Muscle layer of colon (tissue), 2 donors: ENCODE results near the gene SIK3.

Experiments used
- H3K27ac ChIP-seq: one replicate; pipeline ENCODE4 v1.7.0; 2013; ENCODE audit warnings: low read depth, mild to moderate bottlenecking, low read length, moderate library complexity
- H3K27me3 ChIP-seq, 2 donors: one replicate each; pipeline ENCODE4 v1.7.0; 2013; ENCODE audit warnings: low read length in 2 of 2, mild to moderate bottlenecking in 2 of 2; ENCODE audit not compliant: insufficient read depth in 2 of 2, control insufficient read depth in 1 of 2
- H3K36me3 ChIP-seq: one replicate; pipeline ENCODE4 v1.7.0; 2013; ENCODE audit warnings: mild to moderate bottlenecking, low read length; ENCODE audit not compliant: insufficient read depth
- H3K4me1 ChIP-seq: one replicate; pipeline ENCODE4 v1.7.0; 2013; ENCODE audit warnings: mild to moderate bottlenecking, low read length; ENCODE audit not compliant: insufficient read depth
- H3K4me3 ChIP-seq, 2 donors: one replicate each; pipeline ENCODE4 v1.7.0; 2013; ENCODE audit warnings: low read length in 2 of 2, low read depth in 1 of 2, mild to moderate bottlenecking in 1 of 2, moderate library complexity in 1 of 2
- H3K9ac ChIP-seq: one replicate; pipeline ENCODE4 v1.7.0; 2013; ENCODE audit warnings: low read length
- H3K9me3 ChIP-seq: one replicate; pipeline ENCODE4 v1.7.0; 2013; ENCODE audit warnings: mild to moderate bottlenecking, low read length
- donor health status: abdominal sarcoma.
- donor health status: Adenocarcinoma of cecum.

The SIK3 gene

DNA sequence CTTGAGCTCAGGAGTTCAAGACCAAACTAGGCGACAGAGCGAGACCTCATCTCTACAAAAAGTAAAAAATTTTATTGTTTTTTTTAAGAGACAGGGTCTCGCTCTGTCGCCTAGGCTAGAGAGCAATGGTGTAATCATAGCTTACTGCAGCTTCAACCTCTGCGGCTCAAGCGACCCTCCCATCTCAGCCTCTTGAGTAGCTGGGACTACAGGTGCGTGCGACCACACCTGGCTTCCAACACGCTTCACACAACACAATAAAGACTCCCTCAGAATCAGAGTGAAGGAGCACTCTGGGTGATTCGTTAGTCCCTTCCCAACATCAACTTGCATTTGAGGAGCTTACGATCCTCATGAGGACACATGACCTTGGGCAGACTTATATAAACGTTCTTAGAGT, 181.3 kb downstream of the SIK3 start:
- H3K36me3 ChIP-seq = peaks cover 9% of the 10 kb centered on the region
- no peak overlapping the region for H3K4me3 ChIP-seq
- H3K4me1 ChIP-seq = peaks cover 13% of the 10 kb centered on the region
- H3K9ac ChIP-seq = no peak overlapping the region
- no peaks in the 10 kb centered on the region for H3K27me3 ChIP-seq
- no peaks in the 10 kb centered on the region for H3K9me3 ChIP-seq
- no peak overlapping the region for H3K27ac ChIP-seq

DNA sequence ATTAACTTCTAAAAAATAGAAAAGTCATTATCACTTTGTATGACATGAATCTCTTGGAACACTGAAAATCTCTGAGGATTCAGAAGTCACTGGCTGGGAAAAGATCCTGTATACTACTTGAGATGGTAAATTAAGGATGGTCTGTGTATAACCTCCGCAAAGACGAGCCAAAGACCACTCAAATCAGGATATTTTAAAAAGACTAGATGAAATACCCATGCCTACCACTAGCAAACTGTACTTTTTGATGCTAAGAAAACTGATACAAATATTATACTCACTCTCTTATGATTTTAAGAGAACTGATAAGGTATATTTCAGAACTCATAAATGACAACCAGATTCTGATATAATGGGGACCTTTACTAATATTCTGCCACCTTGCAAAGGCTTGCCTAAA, 182.2 kb downstream of the SIK3 start:
- Histone ChIP-seq H3K4me3 (no peak overlapping the region), H3K27ac (no peak overlapping the region), H3K4me1 (peaks cover 15% of the 10 kb centered on the region)

DNA sequence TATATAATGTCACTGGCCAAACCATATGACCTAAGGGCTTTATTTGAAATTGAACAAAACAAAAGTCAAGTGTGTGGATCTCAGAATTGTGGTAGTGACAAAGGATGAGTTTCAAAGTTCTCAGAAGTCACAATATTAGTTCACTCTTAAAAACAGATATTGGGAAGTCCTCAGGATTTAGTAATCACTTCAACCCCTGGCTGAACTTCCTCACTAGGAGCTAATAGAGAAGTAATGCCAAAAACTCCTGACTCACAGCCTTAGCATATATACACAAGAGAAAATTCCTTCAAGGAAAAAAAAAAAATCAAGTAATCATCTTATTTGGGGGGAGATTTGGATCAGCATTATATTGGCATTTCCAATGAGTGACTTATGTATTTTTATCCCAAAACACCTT, 185.2 kb downstream of the SIK3 start:
- Histone ChIP-seq H3K36me3 (no peaks in the 10 kb centered on the region), H3K9ac (no peak overlapping the region), H3K9me3 (no peaks in the 10 kb centered on the region), H3K4me3 (no peak overlapping the region), H3K4me1 (peaks cover 29% of the 10 kb centered on the region), H3K27ac (no peak overlapping the region), H3K27me3 (no peaks in the 10 kb centered on the region)

More for the DNA sequence above, 182.2 kb downstream of the SIK3 start:
- Histone ChIP-seq H3K9me3 (no peaks in the 10 kb centered on the region), H3K36me3 (peaks cover 9% of the 10 kb centered on the region), H3K9ac (no peak overlapping the region), H3K27me3 (no peaks in the 10 kb centered on the region)

DNA sequence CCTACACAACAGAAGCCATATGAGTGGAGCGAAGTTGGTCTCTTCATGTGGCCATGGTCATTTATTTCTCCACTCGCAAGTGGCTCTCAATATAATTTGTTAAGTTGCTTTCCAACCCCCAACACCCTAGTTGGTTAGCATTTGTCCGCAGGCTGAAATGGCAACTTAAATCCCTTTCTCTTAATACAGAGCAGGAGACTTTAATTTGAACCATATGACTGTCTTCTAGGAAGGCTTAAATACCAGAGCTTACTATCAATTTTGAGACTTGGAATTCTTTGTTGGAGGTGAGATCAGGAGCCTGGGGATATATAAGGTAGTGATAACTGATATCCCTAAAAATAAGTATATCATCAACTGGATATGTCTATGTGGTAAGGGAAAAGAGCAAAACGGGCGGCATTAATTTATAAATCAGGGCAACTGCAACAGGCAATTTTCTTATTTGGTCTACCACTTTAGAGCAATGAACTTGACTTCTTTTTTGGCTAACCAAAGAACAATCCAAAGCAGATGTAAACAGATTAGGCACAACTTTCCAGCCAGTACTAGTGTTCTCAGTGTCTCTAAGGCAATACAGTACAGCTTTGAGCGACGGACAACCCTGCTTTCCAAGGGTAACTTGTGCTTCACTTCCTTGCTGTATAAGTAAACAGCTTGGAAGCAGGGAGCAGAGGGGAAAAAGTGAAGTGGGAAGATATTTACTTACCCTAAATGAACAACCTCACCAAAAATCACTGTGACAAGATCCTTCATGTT, 186.1 kb downstream of the SIK3 start:
- H3K9me3 ChIP-seq = no peaks in the 10 kb centered on the region
- peaks cover 29% of the 10 kb centered on the region for H3K4me1 ChIP-seq
- H3K27ac ChIP-seq = no peak overlapping the region
- H3K9ac ChIP-seq = no peak overlapping the region
- H3K27me3 ChIP-seq = no peaks in the 10 kb centered on the region
- H3K36me3 ChIP-seq = no peaks in the 10 kb centered on the region
- no peak overlapping the region for H3K4me3 ChIP-seq

DNA sequence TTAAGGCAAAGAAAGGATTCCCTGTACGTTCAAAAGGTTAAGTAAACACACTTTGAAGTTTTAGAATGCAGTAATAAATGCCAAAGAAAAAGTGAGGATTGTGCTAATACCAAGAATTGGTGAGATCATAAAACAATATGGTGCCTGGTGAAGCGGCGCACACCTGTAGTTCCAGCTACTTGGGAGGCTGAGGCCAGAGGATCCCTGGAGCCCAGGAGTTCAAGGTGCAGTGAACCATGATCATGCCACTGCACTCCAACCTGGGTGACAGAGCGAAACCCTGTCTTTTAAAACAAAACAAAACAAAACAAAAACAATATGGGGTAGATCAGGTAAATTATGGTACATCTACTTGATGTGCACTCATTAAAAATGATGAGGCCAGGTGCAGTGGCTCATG, 187.4 kb downstream of the SIK3 start:
- Histone ChIP-seq H3K9me3 (no peaks in the 10 kb centered on the region), H3K27ac (no peak overlapping the region), H3K4me3 (no peak overlapping the region), H3K4me1 (peaks cover 38% of the 10 kb centered on the region), H3K36me3 (no peaks in the 10 kb centered on the region), H3K27me3 (no peaks in the 10 kb centered on the region), H3K9ac (no peak overlapping the region)

DNA sequence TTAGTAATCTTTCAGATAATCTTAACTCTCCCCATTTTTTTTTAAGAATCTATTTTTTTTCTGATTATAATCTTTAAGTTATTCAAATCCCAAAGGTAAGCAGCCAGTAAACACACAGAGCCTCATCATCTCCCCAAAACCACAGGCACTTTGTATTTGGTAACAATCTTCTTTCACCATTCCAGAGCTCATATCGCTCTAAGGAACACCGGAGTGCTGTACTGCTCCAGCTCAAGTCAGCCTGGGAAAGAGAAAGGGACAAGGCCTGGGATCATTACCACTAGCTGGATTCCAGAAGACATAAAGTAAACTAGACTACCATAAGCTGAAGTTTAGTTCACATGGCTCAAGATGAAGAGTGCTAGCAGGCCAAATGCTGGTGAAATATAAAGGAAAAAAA, 187.8 kb downstream of the SIK3 start:
- Histone ChIP-seq H3K4me1 (peaks cover 43% of the 10 kb centered on the region), H3K9ac (no peak overlapping the region), H3K27me3 (no peaks in the 10 kb centered on the region), H3K4me3 (no peak overlapping the region), H3K27ac (no peak overlapping the region), H3K36me3 (no peaks in the 10 kb centered on the region), H3K9me3 (no peaks in the 10 kb centered on the region)

DNA sequence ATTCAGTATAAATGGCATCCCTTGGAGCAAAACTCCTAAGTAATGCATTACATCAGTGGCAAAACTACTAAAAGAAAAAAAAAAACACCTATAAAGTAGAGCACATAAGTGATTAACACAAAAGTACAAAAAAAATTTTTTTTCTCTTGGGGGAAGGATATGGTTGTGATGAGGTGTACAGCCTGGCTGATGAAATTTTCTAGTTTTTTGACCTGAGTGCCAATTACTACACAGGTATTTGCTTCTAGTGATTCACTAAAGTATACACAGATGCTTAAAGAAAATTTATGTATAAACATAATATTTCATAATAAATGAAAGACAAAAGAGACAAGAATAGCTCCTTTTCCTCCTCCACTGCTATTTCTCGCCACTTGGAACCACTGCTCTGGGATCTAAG, 189.0 kb downstream of the SIK3 start:
- Histone ChIP-seq H3K27me3 (no peaks in the 10 kb centered on the region), H3K9me3 (no peaks in the 10 kb centered on the region), H3K9ac (no peak overlapping the region), H3K4me3 (no peak overlapping the region), H3K27ac (no peak overlapping the region), H3K36me3 (no peaks in the 10 kb centered on the region), H3K4me1 (peaks cover 49% of the 10 kb centered on the region)

DNA sequence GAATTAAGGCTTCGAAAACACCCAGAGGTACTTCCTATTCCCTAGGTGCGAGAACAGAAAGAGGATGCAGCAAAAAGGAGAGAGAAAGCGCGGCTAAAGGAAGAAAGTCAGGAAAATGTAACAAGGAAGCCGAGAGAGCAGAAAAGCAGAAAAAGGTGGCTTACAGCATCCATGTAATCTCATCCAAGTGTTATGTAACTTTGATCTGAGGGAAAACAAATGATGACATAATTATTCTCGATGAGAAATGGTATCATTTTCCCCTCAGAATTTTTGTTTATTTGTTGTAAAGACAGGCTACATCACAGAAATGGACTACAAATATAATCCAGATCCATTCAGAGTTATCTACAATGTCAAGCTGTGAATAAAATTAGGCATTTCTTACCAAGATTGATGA, 191.7 kb downstream of the SIK3 start:
- Histone ChIP-seq H3K27ac (no peak overlapping the region), H3K36me3 (no peaks in the 10 kb centered on the region), H3K9ac (no peak overlapping the region), H3K4me1 (peaks cover 42% of the 10 kb centered on the region), H3K27me3 (no peaks in the 10 kb centered on the region), H3K4me3 (no peak overlapping the region), H3K9me3 (no peaks in the 10 kb centered on the region)

DNA sequence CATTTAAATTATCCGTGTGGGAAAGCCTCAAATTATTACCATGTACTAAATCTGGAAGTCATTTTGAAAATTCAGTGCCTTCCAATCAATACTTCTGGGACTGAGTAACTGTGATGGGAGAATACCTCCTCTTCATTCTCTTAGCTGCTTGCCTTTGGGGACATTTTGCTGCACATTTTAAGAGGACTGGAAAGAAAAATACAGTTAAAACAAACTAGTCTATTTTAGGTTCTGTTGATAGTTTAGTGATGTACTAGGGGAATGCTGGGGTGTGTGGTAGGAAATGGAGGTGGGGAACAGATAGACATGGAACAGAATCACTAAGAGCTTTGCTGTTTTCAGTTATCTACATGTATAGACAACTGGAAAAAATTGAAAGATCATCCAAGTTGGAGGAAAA, 195.1 kb downstream of the SIK3 start:
- no peak overlapping the region for H3K9ac ChIP-seq
- H3K4me3 ChIP-seq = no peak overlapping the region
- no peak overlapping the region for H3K27ac ChIP-seq
- no peaks in the 10 kb centered on the region for H3K27me3 ChIP-seq
- peaks cover 28% of the 10 kb centered on the region for H3K4me1 ChIP-seq
- no peaks in the 10 kb centered on the region for H3K36me3 ChIP-seq
- H3K9me3 ChIP-seq = no peaks in the 10 kb centered on the region

DNA sequence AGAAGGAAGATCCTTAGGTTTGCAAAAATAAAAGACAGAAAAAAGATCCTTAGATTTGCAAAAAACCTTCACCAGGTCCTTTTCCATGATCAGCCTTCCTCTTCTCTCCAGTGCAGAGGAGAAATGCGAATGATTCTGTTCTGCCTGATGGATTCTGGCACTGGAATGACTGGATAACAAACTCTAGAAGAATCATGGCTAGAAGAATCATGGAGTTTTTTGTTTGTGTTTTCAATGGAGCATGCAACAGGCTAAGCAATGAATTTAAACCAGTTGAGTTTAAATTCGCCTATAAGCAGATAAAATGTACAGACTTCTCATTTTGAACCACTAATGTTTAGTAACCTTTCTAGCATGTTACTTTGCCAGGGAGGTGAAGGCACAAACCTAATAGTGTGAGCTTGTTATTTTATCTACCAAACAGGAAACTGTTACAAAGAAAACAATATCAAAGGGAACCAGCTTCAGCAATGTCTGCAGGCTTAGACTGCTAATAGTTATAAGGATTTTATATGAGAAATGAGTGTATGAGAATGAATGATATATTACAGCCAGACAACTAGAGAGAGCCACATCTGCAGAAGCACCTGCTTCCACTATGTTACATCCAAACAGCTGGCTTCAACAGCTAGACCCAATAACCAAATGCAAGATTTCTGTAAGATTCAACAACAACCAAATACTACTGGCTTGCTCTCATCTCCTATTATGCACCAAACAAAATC, 196.1 kb downstream of the SIK3 start:
- Histone ChIP-seq H3K4me1 (peaks cover 28% of the 10 kb centered on the region), H3K27ac (no peak overlapping the region), H3K36me3 (peaks cover under 1% of the 10 kb centered on the region), H3K9me3 (no peaks in the 10 kb centered on the region), H3K27me3 (no peaks in the 10 kb centered on the region), H3K4me3 (no peak overlapping the region), H3K9ac (no peak overlapping the region)

DNA sequence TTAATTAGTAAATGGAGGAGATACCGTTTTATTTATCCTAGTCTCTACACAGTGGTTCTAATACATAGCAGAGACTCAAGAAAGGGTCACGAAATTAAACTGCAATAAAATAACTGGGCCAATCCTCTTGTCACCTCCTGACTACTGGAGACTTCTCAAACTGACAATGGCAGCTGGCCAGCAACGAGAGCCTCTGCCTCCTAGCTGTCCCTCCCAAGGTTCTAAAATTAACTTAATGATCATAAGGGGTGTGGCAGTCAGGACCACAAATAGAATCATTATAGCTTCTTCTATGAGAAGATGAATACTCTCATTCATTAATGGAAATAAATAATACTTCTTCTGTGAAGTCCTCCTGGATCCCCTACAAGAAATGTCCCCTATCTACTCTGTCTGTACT, 197.0 kb downstream of the SIK3 start:
- peaks cover 9% of the 10 kb centered on the region for H3K36me3 ChIP-seq
- peaks cover 23% of the 10 kb centered on the region for H3K4me1 ChIP-seq
- no peaks in the 10 kb centered on the region for H3K9me3 ChIP-seq
- H3K9ac ChIP-seq = no peak overlapping the region
- H3K27ac ChIP-seq = no peak overlapping the region
- no peak overlapping the region for H3K4me3 ChIP-seq
- no peaks in the 10 kb centered on the region for H3K27me3 ChIP-seq

DNA sequence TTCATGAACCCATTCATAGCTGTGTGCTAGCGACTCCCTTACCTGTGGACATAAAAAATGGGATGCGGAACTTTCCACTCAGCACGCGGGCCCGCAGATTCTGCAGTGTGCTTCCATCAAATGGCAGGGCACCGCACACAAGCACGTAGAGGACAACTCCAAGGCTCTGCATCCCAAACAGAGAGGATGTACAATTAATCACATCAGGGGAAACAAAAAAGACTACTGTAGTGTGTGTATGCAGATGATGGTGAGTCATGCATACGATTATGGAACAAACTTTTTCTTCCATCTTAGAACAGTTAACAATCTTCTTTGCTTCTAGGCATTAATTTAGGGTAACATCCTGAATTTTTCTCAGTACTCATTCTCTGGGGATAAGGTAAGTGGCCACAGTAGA, 202.0 kb downstream of the SIK3 start:
- Histone ChIP-seq H3K9me3 (no peaks in the 10 kb centered on the region), H3K9ac (no peak overlapping the region), H3K27ac (no peak overlapping the region), H3K27me3 (no peaks in the 10 kb centered on the region), H3K4me3 (no peak overlapping the region), H3K4me1 (peaks cover 12% of the 10 kb centered on the region), H3K36me3 (peaks cover 33% of the 10 kb centered on the region)
